H1 (cell line): ENCODE data around the gene SEC24B. TPM values are rescaled to one million over a fixed set of nuclear protein-coding genes. Genes with fewer than 3 reads are reported as not detected.

Source experiments
- CTCF ChIA-PET: fragments of 300-600 bp; sonication (Branson Sonifier 250); formaldehyde crosslinking; loops from one replicate; lab custom pipeline; 2021; ENCODE audit not compliant: partially characterized antibody; lab: Charles Lee
- POLR2A ChIA-PET: fragments of 300-600 bp; sonication (Branson Sonifier 250); formaldehyde crosslinking; loops from one replicate; lab custom pipeline; 2021; ENCODE audit warnings: inconsistent platforms; ENCODE audit not compliant: partially characterized antibody; lab: Charles Lee
- DNase-seq, 2 experiments: peaks; one replicate each; pipeline versions ENCODE4 v3.0.0 to v3.0.0-alpha.2; 2010 to 2022; ENCODE audit warnings: low spot score in 2 of 2, low read depth in 1 of 2, mixed read lengths in 1 of 2
- FAIRE-seq: peaks from 2 replicates; lab custom pipeline; 2011; peaks lifted over from hg19 to GRCh38; lab: Jason Lieb, UNC
- H2AFZ ChIP-seq: 2 replicates; pipeline ENCODE4 v1.8.1; 2012; ENCODE audit warnings: low read length, inconsistent platforms
- H2AK5ac ChIP-seq: 2 replicates; pipeline ENCODE4 v1.6.1; 2013; ENCODE audit warnings: low read depth, low read length
- H2BK120ac ChIP-seq: replicated peaks from 2 replicates; pipeline ENCODE3; 2013; ENCODE audit warnings: low read depth, low read length, inconsistent platforms
- H2BK12ac ChIP-seq: 2 replicates; pipeline ENCODE4 v1.6.1; 2013; ENCODE audit warnings: low read depth, low read length
- H2BK15ac ChIP-seq: 2 replicates; pipeline ENCODE4 v1.6.1; 2013; ENCODE audit warnings: low read length
- H2BK20ac ChIP-seq: 2 replicates; pipeline ENCODE4 v1.6.1; 2013; ENCODE audit warnings: low read length
- H2BK5ac ChIP-seq: 2 replicates; pipeline ENCODE4 v1.6.1; 2013; ENCODE audit warnings: low read depth, low read length
- H3K14ac ChIP-seq: 2 replicates; pipeline ENCODE4 v1.6.1; 2013; ENCODE audit warnings: inconsistent platforms; ENCODE audit not compliant: insufficient read length
- H3K18ac ChIP-seq: 2 replicates; pipeline ENCODE4 v1.6.1; 2013; ENCODE audit warnings: low read length; ENCODE audit errors: extremely low read depth
- H3K23ac ChIP-seq: 2 replicates; pipeline ENCODE4 v1.6.1; 2013; ENCODE audit warnings: inconsistent platforms; ENCODE audit not compliant: insufficient read length
- H3K23me2 ChIP-seq: 2 replicates; pipeline ENCODE4 v1.6.1; 2013; ENCODE audit warnings: low read depth, low read length
- H3K27ac ChIP-seq: 2 replicates; pipeline ENCODE4 v1.6.1; 2011; ENCODE audit warnings: low read depth, low read length, inconsistent platforms
- H3K27me3 ChIP-seq, 4 experiments: replicated peaks in 1 of 4; 1 replicate in 1 of 4; 2 replicates in 3 of 4; pipeline versions ENCODE4 v1.6.1 to v1.8.1; 2011 to 2013; ENCODE audit warnings: low read length in 3 of 4, mild to moderate bottlenecking in 3 of 4, inconsistent platforms in 2 of 4, mixed read lengths in 2 of 4, moderate library complexity in 1 of 4; ENCODE audit not compliant: control insufficient read depth in 3 of 4, insufficient read depth in 3 of 4; ENCODE audit errors: extremely low read depth in 1 of 4
- H3K36me3 ChIP-seq, 4 experiments: 2 replicates each; pipeline versions ENCODE4 v1.6.1 to v1.8.1; 2011 to 2013; ENCODE audit warnings: mild to moderate bottlenecking in 4 of 4, low read length in 3 of 4, moderate library complexity in 2 of 4, control low read depth in 1 of 4, inconsistent platforms in 1 of 4; ENCODE audit not compliant: insufficient read depth in 4 of 4, control insufficient read depth in 2 of 4
- H3K4ac ChIP-seq: replicated peaks from 2 replicates; pipeline ENCODE3; 2013; ENCODE audit warnings: low read length, low read depth, mixed read lengths, inconsistent platforms; ENCODE audit not compliant: insufficient read length
- H3K4me1 ChIP-seq, 4 experiments: replicated peaks in 1 of 4; 1 replicate in 1 of 4; 2 replicates in 3 of 4; pipeline versions ENCODE4 v1.6.1 to v1.8.1; 2011 to 2013; ENCODE audit warnings: low read length in 3 of 4, inconsistent platforms in 2 of 4, mixed read lengths in 1 of 4; ENCODE audit not compliant: insufficient read depth in 4 of 4, control insufficient read depth in 3 of 4
- H3K4me2 ChIP-seq, 2 experiments: 2 replicates each; pipeline versions ENCODE4 v1.6.1 to v1.8.1; 2011 to 2013; ENCODE audit warnings: low read depth in 2 of 2, low read length in 2 of 2, control low read depth in 1 of 2, inconsistent platforms in 1 of 2, mild to moderate bottlenecking in 1 of 2; ENCODE audit not compliant: insufficient read depth in 1 of 2
- H3K4me3 ChIP-seq, 4 experiments: fragments of 200-600, 300-600 bp in 1 of 4; sonication (generic), shearing (Covaris generic), sonication (Bioruptor Twin) in 1 of 4; 2 replicates each; pipeline versions ENCODE4 v1.5.1 to v1.8.1; 2011 to 2016; ENCODE audit warnings: low read length in 4 of 4, low read depth in 3 of 4, control low read depth in 2 of 4, inconsistent platforms in 2 of 4, mild to moderate bottlenecking in 2 of 4, mixed read lengths in 1 of 4, moderate library complexity in 1 of 4; ENCODE audit not compliant: insufficient read depth in 2 of 4; ENCODE audit errors: extremely low read depth in 1 of 4
- H3K56ac ChIP-seq: replicated peaks from 2 replicates; pipeline ENCODE3; 2013; ENCODE audit warnings: low read depth, mild to moderate bottlenecking, mixed read lengths, low read length, inconsistent platforms; ENCODE audit not compliant: insufficient read length
- H3K79me1 ChIP-seq: 2 replicates; pipeline ENCODE4 v1.6.1; 2013; ENCODE audit warnings: low read depth, low read length, control low read depth
- H3K79me2 ChIP-seq, 2 experiments: 2 replicates each; pipeline versions ENCODE4 v1.6.1 to v1.8.1; 2012 to 2013; ENCODE audit warnings: low read length in 2 of 2, mild to moderate bottlenecking in 2 of 2, inconsistent platforms in 1 of 2; ENCODE audit not compliant: insufficient read depth in 2 of 2, control insufficient read depth in 1 of 2
- H3K9ac ChIP-seq, 4 experiments: replicated peaks in 1 of 4; 1 replicate in 1 of 4; 2 replicates in 3 of 4; pipeline versions ENCODE4 v1.6.1 to v1.8.1; 2011 to 2013; ENCODE audit warnings: low read depth in 3 of 4, low read length in 3 of 4, control low read depth in 2 of 4, mild to moderate bottlenecking in 2 of 4, moderate library complexity in 2 of 4, inconsistent platforms in 1 of 4; ENCODE audit errors: extremely low read depth in 1 of 4
- H3K9me3 ChIP-seq, 2 experiments: 2 replicates each; pipeline versions ENCODE4 v1.6.1 to v1.8.1; 2012 to 2013; ENCODE audit warnings: mild to moderate bottlenecking in 2 of 2, moderate library complexity in 2 of 2, control low read depth in 1 of 2, inconsistent platforms in 1 of 2, low read depth in 1 of 2, low read length in 1 of 2, mixed read lengths in 1 of 2; ENCODE audit not compliant: insufficient read depth in 2 of 2
- H4K20me1 ChIP-seq, 2 experiments: replicated peaks in 1 of 2; 2 replicates each; pipeline versions ENCODE3 to v1.8.1; 2011 to 2013; ENCODE audit warnings: inconsistent platforms in 2 of 2, low read length in 2 of 2, mild to moderate bottlenecking in 1 of 2; ENCODE audit not compliant: insufficient read depth in 2 of 2, control insufficient read depth in 1 of 2
- H4K5ac ChIP-seq: 2 replicates; pipeline ENCODE4 v1.6.1; 2013; ENCODE audit warnings: low read length, low read depth, mixed read lengths, inconsistent platforms; ENCODE audit not compliant: insufficient read length
- H4K8ac ChIP-seq: 2 replicates; pipeline ENCODE4 v1.8.0; 2013; ENCODE audit warnings: mild to moderate bottlenecking, moderate library complexity, low read length, inconsistent platforms; ENCODE audit not compliant: insufficient read depth; ENCODE audit errors: extremely low read depth
- H4K91ac ChIP-seq: replicated peaks from 2 replicates; pipeline ENCODE3; 2013; ENCODE audit warnings: low read length, mixed read lengths, inconsistent platforms; ENCODE audit not compliant: insufficient read length
- CEBPB ChIP-seq: IDR thresholded peaks from 2 replicates; pipeline ENCODE4 v1.6.1; 2012; ENCODE audit warnings: low read depth, low read length
- CHD1 ChIP-seq: IDR thresholded peaks from 2 replicates; pipeline ENCODE4 v1.6.1; 2012; ENCODE audit warnings: low read depth, low read length, improper control_type of control experiment
- CREB1 ChIP-seq: IDR thresholded peaks from 2 replicates; pipeline ENCODE4 v1.6.1; 2012; ENCODE audit warnings: inconsistent platforms
- CTCF ChIP-seq, 3 experiments: IDR thresholded peaks; 1 replicate in 2 of 3; 2 replicates in 1 of 3; pipeline versions ENCODE4 v1.5.1 to v1.6.1; 2011; ENCODE audit warnings: low read length in 3 of 3, mild to moderate bottlenecking in 3 of 3, inconsistent platforms in 2 of 3, low read depth in 1 of 3, moderate library complexity in 1 of 3; ENCODE audit not compliant: insufficient read depth in 1 of 3; ENCODE audit errors: control extremely low read depth in 1 of 3
- GTF2F1 ChIP-seq: IDR thresholded peaks from 2 replicates; pipeline ENCODE4 v1.6.1; 2012; ENCODE audit warnings: low read depth, low read length, improper control_type of control experiment, borderline replicate concordance
- JUND ChIP-seq: IDR thresholded peaks from 2 replicates; pipeline ENCODE4 v1.6.1; 2011; ENCODE audit warnings: mild to moderate bottlenecking, improper control_type of control experiment, low read length
- KDM4A ChIP-seq: IDR thresholded peaks from one replicate; pipeline ENCODE4 v1.7.1; 2012; ENCODE audit warnings: low read depth, mild to moderate bottlenecking, moderate library complexity, low read length, inconsistent platforms; ENCODE audit not compliant: severe bottlenecking
- KDM5A ChIP-seq: fragments of 200-600 bp; IDR thresholded peaks from 2 replicates; pipeline ENCODE4 v1.7.1; 2012; ENCODE audit warnings: mild to moderate bottlenecking, low read length, inconsistent platforms, mixed read lengths
- RAD21 ChIP-seq, 2 experiments: IDR thresholded peaks in 1 of 2; conservative IDR thresholded peaks in 1 of 2; 2 replicates each; pipeline ENCODE4 v1.6.1; 2011; ENCODE audit warnings: low read depth in 2 of 2, low read length in 2 of 2, improper control_type of control experiment in 1 of 2, inconsistent platforms in 1 of 2, mild to moderate bottlenecking in 1 of 2, moderate library complexity in 1 of 2
- RBBP5 ChIP-seq: IDR thresholded peaks from 2 replicates; pipeline ENCODE4 v1.7.1; 2012; ENCODE audit warnings: low read depth, mild to moderate bottlenecking, inconsistent platforms, low read length, moderate library complexity, borderline replicate concordance
- RXRA ChIP-seq: IDR thresholded peaks from 2 replicates; pipeline ENCODE4 v1.6.1; 2011; ENCODE audit warnings: low read depth, mild to moderate bottlenecking, low read length, moderate library complexity; ENCODE audit not compliant: insufficient read depth
- WGBS, 2 experiments: shearing (Covaris generic) in 1 of 2; methylation state at CpG; one replicate each; pipeline versions ENCODE4 v1.1.6 to v1.1.7; 2013 to 2015; ENCODE audit warnings: low lambda C conversion rate in 2 of 2, mixed read lengths in 2 of 2, inconsistent platforms in 1 of 2, low coverage in 1 of 2, missing lambda C conversion rate in 1 of 2; ENCODE audit not compliant: insufficient replicate concordance in 2 of 2, insufficient coverage in 1 of 2, insufficient read length in 1 of 2; ENCODE audit errors: extremely low coverage in 1 of 2, missing lambda C conversion rate in 1 of 2; 5-methylcytosine and 5-hydroxymethylcytosine counted together
- polyA plus RNA-seq, 7 experiments: library from polyadenylated mRNA; depleted of rRNA in 3 of 7; stranded (reverse) in 5 of 7; unstranded in 2 of 7; fragments of >200 nt in 5 of 7; fragments of 200-250 nt in 2 of 7; gene quantifications; 1 replicate in 5 of 7; 2 replicates in 1 of 7; 4 replicates in 1 of 7; pipeline versions ENCODE4 v1.2.1 to v1.2.3, GENCODE V29; 2011 to 2013; ENCODE audit warnings: missing spikeins in 2 of 7, mixed read lengths in 2 of 7
- total RNA-seq: library from RNA; stranded (reverse); fragmentation: NEBNext Ultra II Directional; extraction: Animal tissue kit (Norgen Biotek cat#: 25700); gene quantifications from 2 replicates; pipeline ENCODE4 v1.2.1, GENCODE V29; 2021

The SEC24B gene
- total and polyA plus RNA-seq, 2 of the 8 experiments (the other 6 are each of a cell fraction or from before 2014, with no cell fraction given): 25.6 to 30.9 TPM

GRCh38 chr4:109406337-109406931 lies 27.2 kb upstream of the SEC24B start:
- WGBS, 2 experiments: 27% methylated on average over 2 of the region's 2 CpGs; no CpG with 5 or more reads in 1 of the 2 experiments
- no peak overlapping the region for H2AFZ ChIP-seq
- no peaks in the 10 kb centered on the region for H3K79me2 ChIP-seq
- H3K23me2 ChIP-seq: no peaks in the 10 kb centered on the region
- H4K91ac ChIP-seq: no peak overlapping the region
- no peak overlapping the region for H2BK12ac ChIP-seq
- H3K18ac ChIP-seq: no peak overlapping the region
- peaks cover 0 to 7% (median under 1%) of the 10 kb centered on the region in 4 experiments; a peak in 2 of 7 replicates for H3K4me1 ChIP-seq
- no peaks in the 10 kb centered on the region for H4K20me1 ChIP-seq
- H3K9ac ChIP-seq: no peak overlapping the region
- no peak overlapping the region for H3K4ac ChIP-seq
- H4K5ac ChIP-seq: no peak overlapping the region
- ChIA-PET POLR2A (no interaction called here), CTCF (interaction anchor here (0.5 to 1.9 kb wide), 25 partner anchors 11 to 750 kb away, joined by 3 to 10 read pairs (median 3); no protein-coding TSS in a partner anchor)
- H3K23ac ChIP-seq: no peak overlapping the region
- no peak overlapping the region for H3K27ac ChIP-seq
- no peak overlapping the region for H2BK120ac ChIP-seq
- no peaks in the 10 kb centered on the region for H3K9me3 ChIP-seq
- no peak overlapping the region for H3K4me2 ChIP-seq
- FAIRE-seq (peak; percentile 88), DNase-seq (no peak)
- no peak overlapping the region for H2BK20ac ChIP-seq
- H3K36me3 ChIP-seq: no peaks in the 10 kb centered on the region
- no peaks in the 10 kb centered on the region for H3K79me1 ChIP-seq
- no peak overlapping the region for H3K14ac ChIP-seq
- no peak overlapping the region for H2BK5ac ChIP-seq
- H4K8ac ChIP-seq: no peak overlapping the region
- TF ChIP-seq KDM5A (no peak), GTF2F1 (no peak), JUND (no peak), KDM4A (no peak), RXRA (no peak), RBBP5 (no peak), CEBPB (0 out of 2 replicates have a peak, but pooled peaks have one; percentile 3), CTCF (IDR thresholded peaks at IDR 0.05; ENCODE audit: control extremely low read depth in 1 of 3, insufficient read depth in 1 of 3, low read depth in 1 of 3, low read length in 3 of 3) (peak in 2 of 3 experiments; percentile 53 to 76; a peak in 3 of 4 replicates), CHD1 (no peak), RAD21 (IDR thresholded peaks at IDR 0.05 in 1 of 2, conservative IDR thresholded peaks at IDR 0.05 in 1 of 2; ENCODE audit: low read depth in 2 of 2, low read length in 2 of 2) (peak; percentile 87 to 88), CREB1 (no peak)
- no peak overlapping the region for H3K4me3 ChIP-seq
- H3K27me3 ChIP-seq: no peaks in the 10 kb centered on the region
- H2AK5ac ChIP-seq: no peak overlapping the region
- H2BK15ac ChIP-seq: no peak overlapping the region
- H3K56ac ChIP-seq: no peak overlapping the region
